OCI-LY7 (cell line): Measurements from ENCODE around the gene SKIC3.

Experiments
- EZH2phosphoT487 ChIP-seq: fragments of 200-600 bp; sonication (generic); IDR thresholded peaks from 2 replicates; pipeline ENCODE4 v1.6.1; 2018; ENCODE audit warnings: low read depth, borderline replicate concordance, mild to moderate bottlenecking, mixed run types, antibody characterized with exemption, low read length, moderate library complexity, mixed read lengths
- TF ChIP-seq, protein P1 (sequence below): fragments of 200-600 bp; sonication (generic); conservative IDR thresholded peaks from 2 replicates; pipeline ENCODE4 v1.5.1; 2014; ENCODE audit warnings: mild to moderate bottlenecking, antibody characterized with exemption, low read length, moderate library complexity, mixed read lengths

DNA sequence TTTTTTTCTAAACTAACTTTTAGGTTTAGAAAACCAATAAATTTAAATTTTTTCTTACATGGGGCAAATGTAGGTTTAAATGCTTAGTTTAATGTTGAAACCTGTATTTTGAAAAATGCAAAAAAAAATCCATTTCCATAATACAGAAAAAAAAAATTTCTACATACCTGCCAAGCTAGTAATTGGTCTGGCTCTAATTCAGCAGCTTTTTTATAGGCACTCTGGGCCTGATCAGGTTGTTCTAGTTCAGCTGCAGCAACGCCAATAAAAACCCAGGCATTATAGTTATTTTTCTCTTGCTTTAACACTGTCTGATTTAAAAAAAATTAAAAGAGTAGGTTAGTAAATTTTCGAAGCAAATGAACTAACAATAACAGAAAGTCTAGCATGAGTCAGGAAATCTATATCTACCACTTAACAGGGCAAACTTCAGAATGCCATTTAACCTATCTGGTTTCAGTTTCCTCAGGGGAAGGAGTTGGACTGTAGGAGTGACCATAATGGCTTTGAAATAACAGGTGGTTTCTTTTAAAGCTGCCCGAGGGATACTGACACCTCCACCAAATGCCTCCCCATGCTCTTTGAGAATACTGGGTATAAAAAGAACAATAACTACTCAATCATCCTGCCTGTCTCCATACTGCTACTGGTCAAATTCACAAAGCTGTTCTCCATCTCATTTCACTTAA is 11.6 kb downstream of the SKIC3 start:
- TF ChIP-seq, protein P1, sequence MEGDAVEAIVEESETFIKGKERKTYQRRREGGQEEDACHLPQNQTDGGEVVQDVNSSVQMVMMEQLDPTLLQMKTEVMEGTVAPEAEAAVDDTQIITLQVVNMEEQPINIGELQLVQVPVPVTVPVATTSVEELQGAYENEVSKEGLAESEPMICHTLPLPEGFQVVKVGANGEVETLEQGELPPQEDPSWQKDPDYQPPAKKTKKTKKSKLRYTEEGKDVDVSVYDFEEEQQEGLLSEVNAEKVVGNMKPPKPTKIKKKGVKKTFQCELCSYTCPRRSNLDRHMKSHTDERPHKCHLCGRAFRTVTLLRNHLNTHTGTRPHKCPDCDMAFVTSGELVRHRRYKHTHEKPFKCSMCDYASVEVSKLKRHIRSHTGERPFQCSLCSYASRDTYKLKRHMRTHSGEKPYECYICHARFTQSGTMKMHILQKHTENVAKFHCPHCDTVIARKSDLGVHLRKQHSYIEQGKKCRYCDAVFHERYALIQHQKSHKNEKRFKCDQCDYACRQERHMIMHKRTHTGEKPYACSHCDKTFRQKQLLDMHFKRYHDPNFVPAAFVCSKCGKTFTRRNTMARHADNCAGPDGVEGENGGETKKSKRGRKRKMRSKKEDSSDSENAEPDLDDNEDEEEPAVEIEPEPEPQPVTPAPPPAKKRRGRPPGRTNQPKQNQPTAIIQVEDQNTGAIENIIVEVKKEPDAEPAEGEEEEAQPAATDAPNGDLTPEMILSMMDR, result no peak
- no peak for TF ChIP-seq EZH2phosphoT487
